Trophoblast cell (in vitro differentiated cells and primary cell): ENCODE data around the gene TBL1XR1. TPM values are rescaled to one million over a fixed set of nuclear protein-coding genes. Genes with fewer than 3 reads are reported as not detected.
A peak's percentile ranks its signal among the peaks of the same experiment; 100 is the strongest.

Source experiments
- DNase-seq, 2 donors: peaks; one replicate each; pipeline ENCODE4 v3.0.0-alpha.2; 2016
- H2AFZ ChIP-seq: 2 replicates; pipeline ENCODE4 v1.6.1; 2013; ENCODE audit warnings: low read length, moderate library complexity, mild to moderate bottlenecking; ENCODE audit not compliant: insufficient read depth, poor library complexity
- H2AK5ac ChIP-seq: 2 replicates; pipeline ENCODE4 v1.6.1; 2013; ENCODE audit warnings: mild to moderate bottlenecking, low read length
- H2BK120ac ChIP-seq: 2 replicates; pipeline ENCODE4 v1.6.1; 2013; ENCODE audit warnings: low read length, mild to moderate bottlenecking, moderate library complexity; ENCODE audit not compliant: insufficient read depth, poor library complexity
- H2BK12ac ChIP-seq: 2 replicates; pipeline ENCODE4 v1.6.1; 2013; ENCODE audit warnings: mild to moderate bottlenecking, low read length, moderate library complexity
- H2BK5ac ChIP-seq: 2 replicates; pipeline ENCODE4 v1.6.1; 2013; ENCODE audit warnings: low read length, low read depth, moderate library complexity, mild to moderate bottlenecking; ENCODE audit not compliant: poor library complexity
- H3K14ac ChIP-seq: 2 replicates; pipeline ENCODE4 v1.6.1; 2013; ENCODE audit warnings: mild to moderate bottlenecking, low read length
- H3K18ac ChIP-seq: 2 replicates; pipeline ENCODE4 v1.6.1; 2013; ENCODE audit warnings: mild to moderate bottlenecking, low read length
- H3K23ac ChIP-seq: 2 replicates; pipeline ENCODE4 v1.6.1; 2013; ENCODE audit warnings: low read length
- H3K27ac ChIP-seq: 2 replicates; pipeline ENCODE4 v1.5.1; 2013; ENCODE audit warnings: low read depth, mild to moderate bottlenecking, inconsistent platforms, low read length, moderate library complexity
- H3K27me3 ChIP-seq: 2 replicates; pipeline ENCODE4 v1.6.1; 2013; ENCODE audit warnings: inconsistent platforms, mild to moderate bottlenecking, low read length, moderate library complexity; ENCODE audit not compliant: insufficient read depth
- H3K36me3 ChIP-seq, 2 experiments: 1 replicate in 1 of 2; 2 replicates in 1 of 2; pipeline ENCODE4 v1.6.1; 2013; ENCODE audit warnings: low read length in 2 of 2, mild to moderate bottlenecking in 2 of 2, moderate library complexity in 1 of 2; ENCODE audit not compliant: insufficient read depth in 2 of 2, control insufficient read depth in 1 of 2
- H3K4ac ChIP-seq: 2 replicates; pipeline ENCODE4 v1.6.1; 2013; ENCODE audit warnings: low read depth, mild to moderate bottlenecking, low read length, moderate library complexity
- H3K4me1 ChIP-seq, 2 experiments: 1 replicate in 1 of 2; 2 replicates in 1 of 2; pipeline ENCODE4 v1.6.1; 2013; ENCODE audit warnings: low read length in 2 of 2, mild to moderate bottlenecking in 2 of 2, moderate library complexity in 1 of 2; ENCODE audit not compliant: insufficient read depth in 2 of 2, control insufficient read depth in 1 of 2
- H3K4me2 ChIP-seq: 2 replicates; pipeline ENCODE4 v1.6.1; 2013; ENCODE audit warnings: inconsistent platforms, mild to moderate bottlenecking, low read length, moderate library complexity
- H3K4me3 ChIP-seq: 2 replicates; pipeline ENCODE4 v1.5.1; 2013; ENCODE audit warnings: mild to moderate bottlenecking, low read depth, low read length, inconsistent platforms
- H3K79me1 ChIP-seq: one replicate; pipeline ENCODE4 v1.6.1; 2013; ENCODE audit warnings: low read length
- H3K79me2 ChIP-seq: 2 replicates; pipeline ENCODE4 v1.6.1; 2013; ENCODE audit warnings: low read length, mild to moderate bottlenecking; ENCODE audit not compliant: control insufficient read depth, insufficient read depth, poor library complexity
- H3K9ac ChIP-seq: 2 replicates; pipeline ENCODE4 v1.6.1; 2013; ENCODE audit warnings: mild to moderate bottlenecking, low read length
- H3K9me3 ChIP-seq: 2 replicates; pipeline ENCODE4 v1.6.1; 2013; ENCODE audit warnings: low read depth, mild to moderate bottlenecking, control low read depth, inconsistent platforms, low read length; ENCODE audit not compliant: insufficient read depth
- H4K12ac ChIP-seq: 2 replicates; pipeline ENCODE4 v1.6.1; 2013; ENCODE audit warnings: low read depth, mild to moderate bottlenecking, low read length, moderate library complexity
- H4K8ac ChIP-seq: 2 replicates; pipeline ENCODE4 v1.6.1; 2013; ENCODE audit warnings: low read depth, mild to moderate bottlenecking, low read length, moderate library complexity
- H4K91ac ChIP-seq: one replicate; pipeline ENCODE4 v1.6.1; 2013; ENCODE audit warnings: low read depth, mild to moderate bottlenecking, low read length, moderate library complexity
- WGBS: extraction: QIAGEN DNeasy Blood & Tissue Kit; methylation state at CpG from one replicate; pipeline ENCODE4 v1.1.7; 2013; ENCODE audit warnings: missing lambda C conversion rate; ENCODE audit not compliant: insufficient read length, insufficient coverage; ENCODE audit errors: extremely low coverage; 5-methylcytosine and 5-hydroxymethylcytosine counted together
- polyA plus RNA-seq: library from polyadenylated mRNA; stranded (reverse); fragments of 200-250 nt; gene quantifications from 2 replicates; pipeline ENCODE4 v1.2.3, GENCODE V29; 2013

TBL1XR1 gene
- 50.0 and 57.9 TPM in 2 replicates for polyA plus RNA-seq

DNA sequence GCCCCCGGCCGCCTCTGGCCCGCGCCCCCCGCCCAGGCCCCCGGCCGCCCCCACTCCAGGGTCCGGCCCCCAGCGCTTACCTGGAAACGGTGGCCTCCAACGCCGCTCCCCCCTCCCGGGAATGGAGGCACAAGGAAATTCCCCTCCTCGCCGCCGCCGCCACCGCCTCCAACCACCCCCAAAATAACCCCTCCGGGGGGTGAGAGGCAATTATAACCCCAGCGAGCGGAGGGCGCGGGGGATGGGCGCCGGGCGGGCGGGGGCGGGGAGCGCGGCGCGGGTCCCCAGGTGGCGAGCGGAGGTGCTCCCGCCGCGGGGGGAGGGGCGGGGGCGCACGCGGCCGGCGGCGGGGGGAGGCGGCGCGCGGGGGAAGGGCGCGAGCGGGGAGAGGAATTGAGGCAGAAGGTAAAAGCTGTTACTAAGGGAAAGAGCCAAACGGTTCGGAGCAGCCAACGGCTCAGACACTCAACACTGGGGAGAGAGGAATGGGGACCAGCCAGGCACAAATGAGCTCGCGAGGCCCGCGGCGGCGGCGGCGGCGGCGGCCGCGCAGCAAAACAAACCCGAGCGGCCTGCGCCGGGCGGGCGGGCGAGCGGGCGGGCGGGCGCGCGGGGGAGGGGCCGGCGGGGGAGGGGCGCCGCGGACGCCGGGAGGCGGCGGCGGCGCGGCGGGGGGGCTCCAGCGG, at the start of gene TBL1XR1:
Gene TBL1XR1, minus strand, starts transcription at position 442 of the 686 bp plus-strand sequence. CDS start 132,505 bp downstream, outside the sequence.
- H2BK5ac ChIP-seq, result peak within 1 kb of the TSS; percentile 98
- H4K91ac ChIP-seq, result peak within 1 kb of the TSS; percentile 97
- DNase-seq, result peak; percentile 85 to 93
- H2AK5ac ChIP-seq, result peak within 1 kb of the TSS; percentile 80
- H3K4ac ChIP-seq, result peak within 1 kb of the TSS; percentile 92
- H3K23ac ChIP-seq, result no peak within 1 kb of the TSS
- H3K4me1 ChIP-seq, result peaks cover 0 to 3% of the 10 kb centered on the region in 2 experiments
- peak within 1 kb of the TSS; percentile 96 for H4K12ac ChIP-seq
- peaks cover 18% of the 10 kb centered on the region for H3K79me2 ChIP-seq
- peaks cover 18% of the 10 kb centered on the region for H3K79me1 ChIP-seq
- H2BK12ac ChIP-seq, result peak within 1 kb of the TSS; percentile 89
- H3K36me3 ChIP-seq, result no peaks in the 10 kb centered on the region
- peak within 1 kb of the TSS; percentile 96 for H3K27ac ChIP-seq
- peak within 1 kb of the TSS; percentile 94 for H4K8ac ChIP-seq
- H2AFZ ChIP-seq, result peak within 1 kb of the TSS; percentile 90
- peak within 1 kb of the TSS; percentile 89 for H3K4me3 ChIP-seq
- WGBS, result no CpG with 5 or more reads among the region's 93 CpGs
- H3K14ac ChIP-seq, result peak within 1 kb of the TSS; percentile 92
- peak within 1 kb of the TSS; percentile 94 for H3K9ac ChIP-seq
- H2BK120ac ChIP-seq, result peak within 1 kb of the TSS; percentile 92
- H3K27me3 ChIP-seq, result no peaks in the 10 kb centered on the region
- H3K9me3 ChIP-seq, result no peaks in the 10 kb centered on the region
- H3K4me2 ChIP-seq, result peak within 1 kb of the TSS; percentile 91
- H3K18ac ChIP-seq, result peak within 1 kb of the TSS; percentile 100

GRCh38 chr3:177245250-177245649, 48.0 kb upstream of the TBL1XR1 start:
- H3K79me1 ChIP-seq, result no peaks in the 10 kb centered on the region
- no peaks in the 10 kb centered on the region for H3K4me1 ChIP-seq
- H3K79me2 ChIP-seq, result no peaks in the 10 kb centered on the region
- H4K8ac ChIP-seq, result no peak overlapping the region
- no CpG with 5 or more reads among the region's 6 CpGs for WGBS
- no peak overlapping the region for H3K27ac ChIP-seq
- H2BK120ac ChIP-seq, result no peak overlapping the region
- DNase-seq, result no peak
- H2AK5ac ChIP-seq, result no peak overlapping the region
- no peak overlapping the region for H2BK12ac ChIP-seq
- H3K36me3 ChIP-seq, result no peaks in the 10 kb centered on the region
- H3K27me3 ChIP-seq, result no peaks in the 10 kb centered on the region
- H3K14ac ChIP-seq, result no peak overlapping the region
- no peak overlapping the region for H3K9ac ChIP-seq
- H4K12ac ChIP-seq, result no peak overlapping the region
- no peak overlapping the region for H3K4me3 ChIP-seq
- H3K4ac ChIP-seq, result no peak overlapping the region
- H3K23ac ChIP-seq, result no peak overlapping the region
- H2AFZ ChIP-seq, result no peak overlapping the region
- no peak overlapping the region for H3K4me2 ChIP-seq
- H4K91ac ChIP-seq, result no peak overlapping the region
- no peaks in the 10 kb centered on the region for H3K9me3 ChIP-seq
- no peak overlapping the region for H2BK5ac ChIP-seq
- H3K18ac ChIP-seq, result no peak overlapping the region

GRCh38 chr3:177244606-177245005, 47.3 kb upstream of the TBL1XR1 start:
- Histone ChIP-seq H3K18ac (no peak overlapping the region), H3K4me3 (no peak overlapping the region), H3K36me3 (no peaks in the 10 kb centered on the region), H2AFZ (no peak overlapping the region), H3K14ac (no peak overlapping the region), H3K4ac (no peak overlapping the region), H4K91ac (no peak overlapping the region), H3K23ac (no peak overlapping the region), H2BK5ac (no peak overlapping the region), H4K8ac (no peak overlapping the region), H3K4me1 (no peaks in the 10 kb centered on the region), H3K4me2 (no peak overlapping the region), H2BK12ac (no peak overlapping the region), H3K9ac (no peak overlapping the region), H3K9me3 (no peaks in the 10 kb centered on the region), H3K27ac (no peak overlapping the region), H2AK5ac (no peak overlapping the region), H4K12ac (no peak overlapping the region), H2BK120ac (no peak overlapping the region), H3K27me3 (no peaks in the 10 kb centered on the region), H3K79me1 (no peaks in the 10 kb centered on the region), H3K79me2 (no peaks in the 10 kb centered on the region)
- WGBS, result no CpG with 5 or more reads among the region's 3 CpGs
- DNase-seq, result no peak

GRCh38 chr3:177238686-177239216, 41.5 kb upstream of the TBL1XR1 start:
- WGBS, result no CpG with 5 or more reads among the region's 2 CpGs
- no peak overlapping the region for H3K18ac ChIP-seq
- H4K91ac ChIP-seq, result no peak overlapping the region
- H4K12ac ChIP-seq, result no peak overlapping the region
- no peaks in the 10 kb centered on the region for H3K79me1 ChIP-seq
- no peak overlapping the region for H3K23ac ChIP-seq
- H3K4me3 ChIP-seq, result no peak overlapping the region
- no peak overlapping the region for H2AFZ ChIP-seq
- no peak overlapping the region for H2BK120ac ChIP-seq
- no peak overlapping the region for H3K4ac ChIP-seq
- no peak overlapping the region for H2BK12ac ChIP-seq
- H3K4me2 ChIP-seq, result no peak overlapping the region
- no peak overlapping the region for H3K27ac ChIP-seq
- H3K79me2 ChIP-seq, result no peaks in the 10 kb centered on the region
- H2BK5ac ChIP-seq, result no peak overlapping the region
- H3K4me1 ChIP-seq, result no peaks in the 10 kb centered on the region
- H3K14ac ChIP-seq, result no peak overlapping the region
- H3K9ac ChIP-seq, result no peak overlapping the region
- H3K9me3 ChIP-seq, result no peaks in the 10 kb centered on the region
- no peak overlapping the region for H2AK5ac ChIP-seq
- DNase-seq, result no peak
- no peaks in the 10 kb centered on the region for H3K27me3 ChIP-seq
- no peaks in the 10 kb centered on the region for H3K36me3 ChIP-seq
- H4K8ac ChIP-seq, result no peak overlapping the region
